OCI-LY7 (cell line): ENCODE measurements around the gene ALG5. TPM values are rescaled to one million over a fixed set of nuclear protein-coding genes. Genes with fewer than 3 reads are reported as not detected.

Experiments used
- BruUV-seq: library from RNA; stranded (reverse); fragments of 400-500 nt; replicated peaks from 2 replicates; lab custom pipeline; 2021; lab: Mats Ljungman, UMichigan
- CTCF ChIA-PET: fragments of 300-600 bp; sonication (Branson Sonifier 250); formaldehyde crosslinking; loops from one replicate; lab custom pipeline; 2022; ENCODE audit warnings: antibody characterized with exemption; ENCODE audit not compliant: unreplicated experiment; lab: Charles Lee
- POLR2A ChIA-PET: fragments of 300-600 bp; sonication (Branson Sonifier 250); formaldehyde crosslinking; loops from one replicate; lab custom pipeline; 2022; ENCODE audit warnings: antibody characterized with exemption; lab: Charles Lee
- DNase-seq: peaks from one replicate; pipeline ENCODE4 v3.0.0-alpha.2; 2015; ENCODE audit warnings: low spot score
- H2AFZ ChIP-seq: fragments of 200-600 bp; sonication (generic), shearing (Covaris generic); 2 replicates; pipeline ENCODE4 v1.6.1; 2014; ENCODE audit warnings: mild to moderate bottlenecking, antibody characterized with exemption, low read length, moderate library complexity
- H3K27ac ChIP-seq: fragments of 200-600 bp; sonication (generic); 2 replicates; pipeline ENCODE4 v1.5.1; 2014; ENCODE audit warnings: mixed run types, low read depth, mild to moderate bottlenecking, moderate library complexity, low read length, inconsistent platforms; ENCODE audit not compliant: poor library complexity, severe bottlenecking
- H3K36me3 ChIP-seq: fragments of 200-600 bp; sonication (generic); 2 replicates; pipeline ENCODE4 v1.6.1; 2014; ENCODE audit warnings: mild to moderate bottlenecking, antibody characterized with exemption, low read length, moderate library complexity, mixed read lengths; ENCODE audit not compliant: insufficient read depth
- H3K4me1 ChIP-seq: fragments of 200-600 bp; sonication (generic); 2 replicates; pipeline ENCODE4 v1.5.1; 2014; ENCODE audit warnings: mild to moderate bottlenecking, low read length; ENCODE audit not compliant: insufficient read depth, poor library complexity, severe bottlenecking
- H3K4me2 ChIP-seq: fragments of 200-600 bp; sonication (generic); 2 replicates; pipeline ENCODE4 v1.6.1; 2014; ENCODE audit warnings: mild to moderate bottlenecking, low read length
- H3K4me3 ChIP-seq: fragments of 200-600 bp; sonication (generic); 2 replicates; pipeline ENCODE4 v1.5.1; 2014; ENCODE audit warnings: mild to moderate bottlenecking, low read depth, low read length; ENCODE audit not compliant: poor library complexity, severe bottlenecking
- H3K79me2 ChIP-seq: fragments of 200-600 bp; sonication (generic); 2 replicates; pipeline ENCODE4 v1.6.1; 2016; ENCODE audit warnings: low read depth, mild to moderate bottlenecking, low read length, moderate library complexity, mixed read lengths; ENCODE audit not compliant: insufficient read depth
- H3K9me2 ChIP-seq: fragments of 200-600 bp; sonication (generic); 2 replicates; pipeline ENCODE4 v1.6.1; 2016; ENCODE audit warnings: mild to moderate bottlenecking, low read length, mixed read lengths; ENCODE audit not compliant: insufficient read depth
- H3K9me3 ChIP-seq: fragments of 200-600 bp; sonication (generic); 2 replicates; pipeline ENCODE4 v1.6.1; 2014; ENCODE audit warnings: mild to moderate bottlenecking, mixed run types, low read length, mixed read lengths
- H4K20me1 ChIP-seq: fragments of 200-600 bp; sonication (generic); 2 replicates; pipeline ENCODE4 v1.6.1; 2014; ENCODE audit warnings: mild to moderate bottlenecking, antibody characterized with exemption, low read length, moderate library complexity, mixed read lengths; ENCODE audit not compliant: insufficient read depth
- EZH2phosphoT487 ChIP-seq: fragments of 200-600 bp; sonication (generic); IDR thresholded peaks from 2 replicates; pipeline ENCODE4 v1.6.1; 2018; ENCODE audit warnings: low read depth, borderline replicate concordance, mild to moderate bottlenecking, mixed run types, antibody characterized with exemption, low read length, moderate library complexity, mixed read lengths
- intact Hi-C: fragments of 100-400 bp; cut with micrococcal nuclease; formaldehyde crosslinking; loops from one replicate; pipeline ENCODE4 v1.10.0; 2022; ENCODE audit not compliant: unreplicated experiment
- total RNA-seq, 2 experiments: library from RNA; depleted of rRNA in 1 of 2; stranded (reverse); fragments of >200 nt in 1 of 2; shearing (Covaris generic) in 1 of 2; gene quantifications; 2 replicates each; pipeline ENCODE4 v1.2.3, GENCODE V29; 2014 to 2022
- TF ChIP-seq, protein P1 (sequence below): fragments of 200-600 bp; sonication (generic); conservative IDR thresholded peaks from 2 replicates; pipeline ENCODE4 v1.5.1; 2014; ENCODE audit warnings: mild to moderate bottlenecking, antibody characterized with exemption, low read length, moderate library complexity, mixed read lengths

ALG5 gene
- total RNA-seq, 2 experiments from 2014 or later: 23.8 to 31.6 TPM

DNA sequence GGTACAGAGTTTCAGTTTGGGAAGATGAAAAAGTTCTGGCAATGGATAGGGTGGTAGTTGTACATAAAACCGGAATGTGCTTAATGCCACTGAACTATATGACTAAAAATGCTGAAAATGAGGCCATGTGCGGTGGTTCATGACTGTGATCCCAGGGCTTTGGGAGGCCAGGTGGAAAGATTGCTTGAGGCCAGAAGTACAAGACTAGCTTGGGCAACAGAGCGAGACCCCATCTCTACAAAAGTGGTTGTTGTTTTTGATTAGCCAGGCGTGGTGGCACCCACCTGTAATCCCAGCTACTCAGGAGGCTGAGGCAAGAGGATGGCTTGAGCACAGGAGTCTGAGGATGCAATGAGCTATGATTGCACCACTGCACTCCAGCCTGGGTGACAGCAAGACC, 91.9 kb downstream of the ALG5 start:
- DNase-seq: peak; percentile 70
- H4K20me1 ChIP-seq: no peaks in the 10 kb centered on the region
- peaks cover 44% of the 10 kb centered on the region for H3K79me2 ChIP-seq
- TF ChIP-seq EZH2phosphoT487: no peak
- TF ChIP-seq, protein P1, sequence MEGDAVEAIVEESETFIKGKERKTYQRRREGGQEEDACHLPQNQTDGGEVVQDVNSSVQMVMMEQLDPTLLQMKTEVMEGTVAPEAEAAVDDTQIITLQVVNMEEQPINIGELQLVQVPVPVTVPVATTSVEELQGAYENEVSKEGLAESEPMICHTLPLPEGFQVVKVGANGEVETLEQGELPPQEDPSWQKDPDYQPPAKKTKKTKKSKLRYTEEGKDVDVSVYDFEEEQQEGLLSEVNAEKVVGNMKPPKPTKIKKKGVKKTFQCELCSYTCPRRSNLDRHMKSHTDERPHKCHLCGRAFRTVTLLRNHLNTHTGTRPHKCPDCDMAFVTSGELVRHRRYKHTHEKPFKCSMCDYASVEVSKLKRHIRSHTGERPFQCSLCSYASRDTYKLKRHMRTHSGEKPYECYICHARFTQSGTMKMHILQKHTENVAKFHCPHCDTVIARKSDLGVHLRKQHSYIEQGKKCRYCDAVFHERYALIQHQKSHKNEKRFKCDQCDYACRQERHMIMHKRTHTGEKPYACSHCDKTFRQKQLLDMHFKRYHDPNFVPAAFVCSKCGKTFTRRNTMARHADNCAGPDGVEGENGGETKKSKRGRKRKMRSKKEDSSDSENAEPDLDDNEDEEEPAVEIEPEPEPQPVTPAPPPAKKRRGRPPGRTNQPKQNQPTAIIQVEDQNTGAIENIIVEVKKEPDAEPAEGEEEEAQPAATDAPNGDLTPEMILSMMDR: no peak
- H3K4me1 ChIP-seq: peaks cover 50% of the 10 kb centered on the region
- peak overlapping the region; percentile 61 for H3K27ac ChIP-seq
- no peaks in the 10 kb centered on the region for H3K9me3 ChIP-seq
- ChIA-PET CTCF (no interaction called here), POLR2A (interaction anchor here (1.1 kb wide), 1 partner anchor 84 kb away, joined by 3 read pairs; no protein-coding TSS in a partner anchor)
- H3K4me3 ChIP-seq: no peak overlapping the region
- no peaks in the 10 kb centered on the region for H3K9me2 ChIP-seq
- no peak overlapping the region; the same call in 1 of the 2 replicates for H2AFZ ChIP-seq
- H3K36me3 ChIP-seq: peaks cover 7% of the 10 kb centered on the region; the same call in 1 of the 2 replicates
- BruUV-seq: no TSS peak
- intact Hi-C loops: no loop called here
- peak overlapping the region; percentile 47; the same call in 1 of the 2 replicates for H3K4me2 ChIP-seq

DNA sequence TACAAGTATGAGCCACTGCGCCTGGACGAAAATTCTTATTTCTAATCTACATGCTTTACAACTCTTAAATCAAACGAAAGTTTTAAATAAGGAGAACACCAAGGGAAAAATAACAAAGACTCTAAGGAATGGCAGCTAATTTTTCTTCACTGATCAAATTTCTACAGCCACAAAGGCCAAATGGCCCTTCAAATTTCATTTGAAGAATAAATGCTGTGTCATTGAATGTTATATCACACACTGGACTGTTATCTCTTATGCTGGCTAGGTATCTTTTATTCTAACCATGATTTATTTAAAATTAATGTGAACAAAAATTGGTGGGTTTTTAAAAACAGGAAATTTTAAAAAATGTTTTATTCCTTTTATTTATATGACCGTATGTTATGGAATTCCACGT, 93.2 kb downstream of the ALG5 start:
- H3K4me2 ChIP-seq: no peak overlapping the region
- H3K36me3 ChIP-seq: peaks cover 7% of the 10 kb centered on the region; the same call in 1 of the 2 replicates
- H3K9me2 ChIP-seq: no peaks in the 10 kb centered on the region
- H4K20me1 ChIP-seq: no peaks in the 10 kb centered on the region
- BruUV-seq: no TSS peak
- POLR2A ChIA-PET: no interaction called here
- H3K27ac ChIP-seq: no peak overlapping the region
- no peak overlapping the region for H2AFZ ChIP-seq
- H3K79me2 ChIP-seq: peaks cover 38% of the 10 kb centered on the region
- no peak for DNase-seq
- CTCF ChIA-PET: no interaction called here
- intact Hi-C loops: no loop called here
- TF ChIP-seq, protein P1: no peak
- TF ChIP-seq EZH2phosphoT487: no peak
- H3K4me1 ChIP-seq: peaks cover 45% of the 10 kb centered on the region
- H3K4me3 ChIP-seq: no peak overlapping the region
- no peaks in the 10 kb centered on the region for H3K9me3 ChIP-seq

DNA sequence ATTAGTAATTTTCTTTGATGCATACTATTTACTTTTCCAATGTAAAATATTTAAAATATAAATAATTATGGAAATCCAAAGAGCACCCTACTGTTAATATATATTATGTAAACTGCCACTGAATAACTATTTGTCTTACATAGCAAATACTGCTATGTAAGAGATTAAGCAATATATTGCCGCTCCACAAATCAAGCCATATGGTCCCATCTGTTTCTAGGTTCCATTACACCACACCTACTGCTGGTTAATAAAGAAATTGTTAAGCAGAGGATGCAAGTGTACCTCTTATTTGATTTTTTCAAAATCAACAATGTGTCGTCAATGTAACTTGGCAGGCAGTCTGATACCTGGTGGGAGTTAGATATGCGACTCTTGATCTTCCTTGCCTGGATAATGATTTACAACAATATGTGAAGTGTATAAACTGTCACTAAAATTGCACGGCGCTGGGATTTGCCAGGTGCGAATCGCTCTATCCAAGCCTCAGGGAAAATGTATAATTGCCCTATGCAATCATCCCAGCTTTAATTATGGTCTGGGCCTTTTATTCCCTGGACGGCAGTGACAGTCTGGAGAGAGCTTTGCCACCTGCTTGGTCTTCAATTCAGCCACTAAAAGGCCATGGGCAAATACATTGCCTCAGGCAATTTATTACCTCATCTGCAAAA, 95.1 kb downstream of the ALG5 start:
- Histone ChIP-seq H3K9me2 (no peaks in the 10 kb centered on the region), H3K79me2 (peaks cover 23% of the 10 kb centered on the region), H3K9me3 (peaks cover 6% of the 10 kb centered on the region), H3K27ac (no peak overlapping the region), H2AFZ (no peak overlapping the region), H4K20me1 (no peaks in the 10 kb centered on the region), H3K4me1 (peaks cover 33% of the 10 kb centered on the region), H3K36me3 (peaks cover 7% of the 10 kb centered on the region; the same call in 1 of the 2 replicates), H3K4me2 (no peak overlapping the region), H3K4me3 (no peak overlapping the region)
- no TSS peak for BruUV-seq
- intact Hi-C loops: no loop called here
- DNase-seq: no peak
- ChIA-PET CTCF (no interaction called here), POLR2A (interaction anchor here (1.2 kb wide), 1 partner anchor 42 kb away, joined by 3 read pairs; no protein-coding TSS in a partner anchor)
- TF ChIP-seq EZH2phosphoT487: no peak
- TF ChIP-seq, protein P1: no peak
